ENCODE results near the gene AGR3.

DNA sequence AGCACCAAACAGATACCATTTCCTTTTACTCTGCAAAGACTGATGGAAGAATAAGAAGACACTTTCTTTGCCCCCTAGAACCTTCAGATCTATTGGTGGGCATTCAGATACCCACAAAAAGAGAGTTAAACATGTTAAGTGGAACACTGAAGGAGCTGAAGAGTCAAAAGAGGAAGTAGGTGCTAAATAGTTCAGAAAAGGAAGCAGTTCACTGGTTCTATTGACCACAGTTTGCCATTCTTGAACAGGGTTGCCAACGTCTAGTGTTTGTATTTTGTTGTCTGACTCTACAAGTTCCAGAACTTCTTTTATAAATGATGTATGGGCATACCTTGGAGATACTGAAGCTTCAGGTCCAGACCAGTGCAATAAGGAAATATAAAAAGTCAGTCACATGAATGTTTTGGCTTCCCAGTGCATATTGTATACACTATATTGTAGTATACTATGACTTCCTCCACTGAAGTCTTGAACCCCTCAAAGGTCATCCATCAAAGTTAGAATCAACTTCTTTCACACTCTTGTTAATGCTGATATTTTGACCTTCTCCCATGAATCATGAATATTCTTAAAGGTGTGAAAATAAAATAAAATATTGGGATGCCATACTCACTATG lies 47.5 kb upstream of the AGR3 start:
- TF ChIP-seq CTCF (IDR thresholded peaks at IDR 0.05) (no peak), EZH2phosphoT487 (IDR thresholded peaks at IDR 0.05) (no peak)

All from neural progenitor cell (in vitro differentiated cells).